ENCODE data around the gene NEK10.

The NEK10 gene

DNA sequence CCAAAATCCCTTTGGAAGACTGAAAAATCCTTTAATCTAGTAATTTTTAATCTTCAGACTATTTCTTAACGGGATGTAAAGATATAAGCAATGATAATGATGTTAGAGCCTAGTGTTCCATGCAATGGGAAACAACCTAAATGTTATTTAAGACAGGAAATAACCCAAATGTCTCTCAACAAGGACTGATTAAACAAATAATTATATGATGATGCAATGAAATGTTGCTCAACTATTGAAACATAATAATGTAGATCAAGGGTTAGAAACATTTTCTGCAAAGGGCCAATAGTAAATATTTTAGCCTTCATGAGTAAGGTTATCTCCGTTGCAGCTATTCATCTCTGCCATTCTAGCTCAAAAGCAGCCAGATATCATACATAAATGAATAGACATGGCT, 275.4 kb downstream of the NEK10 start:
- H2AFZ ChIP-seq (ENCODE audit: low read length), result no peak overlapping the region
- no peaks in the 10 kb centered on the region for H3K79me2 ChIP-seq (ENCODE audit: insufficient read depth, low read length)
- peaks cover 21% of the 10 kb centered on the region for H3K27me3 ChIP-seq (ENCODE audit: insufficient read depth, low read length, poor library complexity, severe bottlenecking)
- no peak overlapping the region for H3K9ac ChIP-seq (ENCODE audit: low read depth, low read length, poor library complexity, severe bottlenecking)
- H3K36me3 ChIP-seq (ENCODE audit: insufficient read depth, low read length), result no peaks in the 10 kb centered on the region
- H4K20me1 ChIP-seq (ENCODE audit: insufficient read depth, low read length, poor library complexity, severe bottlenecking), result no peaks in the 10 kb centered on the region
- H3K4me2 ChIP-seq (ENCODE audit: low read depth, low read length, poor library complexity, severe bottlenecking), result no peak overlapping the region
- peaks cover 9% of the 10 kb centered on the region for H3K4me1 ChIP-seq (ENCODE audit: insufficient read depth, low read length, poor library complexity, severe bottlenecking)
- TF ChIP-seq, protein P1, sequence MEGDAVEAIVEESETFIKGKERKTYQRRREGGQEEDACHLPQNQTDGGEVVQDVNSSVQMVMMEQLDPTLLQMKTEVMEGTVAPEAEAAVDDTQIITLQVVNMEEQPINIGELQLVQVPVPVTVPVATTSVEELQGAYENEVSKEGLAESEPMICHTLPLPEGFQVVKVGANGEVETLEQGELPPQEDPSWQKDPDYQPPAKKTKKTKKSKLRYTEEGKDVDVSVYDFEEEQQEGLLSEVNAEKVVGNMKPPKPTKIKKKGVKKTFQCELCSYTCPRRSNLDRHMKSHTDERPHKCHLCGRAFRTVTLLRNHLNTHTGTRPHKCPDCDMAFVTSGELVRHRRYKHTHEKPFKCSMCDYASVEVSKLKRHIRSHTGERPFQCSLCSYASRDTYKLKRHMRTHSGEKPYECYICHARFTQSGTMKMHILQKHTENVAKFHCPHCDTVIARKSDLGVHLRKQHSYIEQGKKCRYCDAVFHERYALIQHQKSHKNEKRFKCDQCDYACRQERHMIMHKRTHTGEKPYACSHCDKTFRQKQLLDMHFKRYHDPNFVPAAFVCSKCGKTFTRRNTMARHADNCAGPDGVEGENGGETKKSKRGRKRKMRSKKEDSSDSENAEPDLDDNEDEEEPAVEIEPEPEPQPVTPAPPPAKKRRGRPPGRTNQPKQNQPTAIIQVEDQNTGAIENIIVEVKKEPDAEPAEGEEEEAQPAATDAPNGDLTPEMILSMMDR (conservative IDR thresholded peaks at IDR 0.05; ENCODE audit: low read length), result no peak
- TF ChIP-seq EZH2phosphoT487 (IDR thresholded peaks at IDR 0.05; ENCODE audit: borderline replicate concordance), result no peak
- H3F3A ChIP-seq (ENCODE audit: low read depth), result no peaks in the 10 kb centered on the region
- no peaks in the 10 kb centered on the region for H3K9me3 ChIP-seq (ENCODE audit: insufficient read depth, low read depth, low read length)
- H3K9me2 ChIP-seq (replicated peaks; ENCODE audit: low read depth, low read length), result no peaks in the 10 kb centered on the region
- H3K4me3 ChIP-seq (ENCODE audit: low read length, poor library complexity, severe bottlenecking), result no peak overlapping the region

DNA sequence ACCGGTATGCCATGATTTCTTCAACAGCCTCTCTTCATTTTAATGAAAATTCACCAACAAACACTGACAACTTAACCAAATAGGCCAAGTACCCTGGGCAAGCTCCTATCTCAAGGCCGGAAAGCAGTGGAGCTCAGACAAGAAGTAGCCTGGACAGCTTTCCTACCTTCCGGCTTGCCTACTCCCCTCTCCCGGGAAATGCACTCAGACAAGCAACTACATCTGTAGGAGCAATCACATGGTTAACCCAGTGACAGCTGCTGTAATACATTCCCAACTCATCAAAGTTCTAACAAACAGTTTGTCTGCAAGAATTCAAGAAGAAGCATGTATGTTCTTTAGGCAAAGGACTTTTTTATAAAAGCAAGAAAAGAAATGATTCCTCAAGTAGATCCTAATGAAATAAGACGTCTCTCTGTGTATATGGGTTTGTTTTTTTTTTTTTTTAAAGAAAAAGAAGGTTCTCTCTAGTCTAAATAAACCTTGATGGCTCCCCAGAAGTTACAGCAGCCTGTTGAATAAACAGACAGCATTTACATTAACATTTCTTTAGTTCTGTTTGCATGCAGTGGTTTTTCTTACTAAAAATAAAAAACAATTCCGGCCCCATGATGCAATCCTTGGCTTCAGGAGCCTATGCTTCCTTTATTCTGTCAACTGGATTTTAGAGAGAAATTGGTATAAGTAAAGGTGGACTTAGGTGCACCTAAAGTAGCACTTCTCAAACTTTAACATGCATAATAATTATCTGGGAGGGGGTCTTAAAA, 278.7 kb downstream of the NEK10 start:
- Histone ChIP-seq H3K9me2 (replicated peaks; ENCODE audit: low read depth, low read length) (no peaks in the 10 kb centered on the region), H3K36me3 (ENCODE audit: insufficient read depth, low read length) (no peaks in the 10 kb centered on the region), H3F3A (ENCODE audit: low read depth) (no peaks in the 10 kb centered on the region), H2AFZ (ENCODE audit: low read length) (no peak overlapping the region), H3K4me3 (ENCODE audit: low read length, poor library complexity, severe bottlenecking) (no peak overlapping the region), H3K9me3 (ENCODE audit: insufficient read depth, low read depth, low read length) (no peaks in the 10 kb centered on the region), H4K20me1 (ENCODE audit: insufficient read depth, low read length, poor library complexity, severe bottlenecking) (no peaks in the 10 kb centered on the region), H3K4me2 (ENCODE audit: low read depth, low read length, poor library complexity, severe bottlenecking) (no peak overlapping the region), H3K27me3 (ENCODE audit: insufficient read depth, low read length, poor library complexity, severe bottlenecking) (peaks cover 6% of the 10 kb centered on the region), H3K79me2 (ENCODE audit: insufficient read depth, low read length) (no peaks in the 10 kb centered on the region), H3K4me1 (ENCODE audit: insufficient read depth, low read length, poor library complexity, severe bottlenecking) (peaks cover 9% of the 10 kb centered on the region), H3K9ac (ENCODE audit: low read depth, low read length, poor library complexity, severe bottlenecking) (no peak overlapping the region)
- TF ChIP-seq, protein P1 (conservative IDR thresholded peaks at IDR 0.05; ENCODE audit: low read length), result no peak
- TF ChIP-seq EZH2phosphoT487 (IDR thresholded peaks at IDR 0.05; ENCODE audit: borderline replicate concordance), result no peak

DNA sequence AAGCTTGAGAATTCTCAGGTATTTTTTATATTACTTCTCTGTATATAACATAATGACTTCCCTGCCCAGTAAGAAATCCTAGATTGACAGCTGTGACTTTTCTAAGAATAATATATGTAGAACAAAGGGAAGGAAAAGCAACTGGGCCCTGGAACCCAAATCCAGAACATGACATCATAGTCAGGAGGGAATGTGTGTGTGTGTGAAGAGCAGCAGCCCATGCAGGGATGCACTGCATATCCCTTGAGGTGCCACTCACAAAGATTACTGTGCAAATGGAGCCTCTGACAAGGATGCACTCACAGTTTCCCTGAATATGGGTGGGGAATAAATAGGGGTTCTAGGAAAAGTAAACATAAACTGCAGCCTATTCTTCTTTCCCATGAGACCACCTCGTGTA, 279.5 kb downstream of the NEK10 start:
- H3K4me3 ChIP-seq (ENCODE audit: low read length, poor library complexity, severe bottlenecking), result no peak overlapping the region
- H4K20me1 ChIP-seq (ENCODE audit: insufficient read depth, low read length, poor library complexity, severe bottlenecking), result no peaks in the 10 kb centered on the region
- H3K9ac ChIP-seq (ENCODE audit: low read depth, low read length, poor library complexity, severe bottlenecking), result no peak overlapping the region
- no peaks in the 10 kb centered on the region for H3K36me3 ChIP-seq (ENCODE audit: insufficient read depth, low read length)
- H3K27me3 ChIP-seq (ENCODE audit: insufficient read depth, low read length, poor library complexity, severe bottlenecking), result peaks cover 6% of the 10 kb centered on the region
- H3K79me2 ChIP-seq (ENCODE audit: insufficient read depth, low read length), result no peaks in the 10 kb centered on the region
- no peaks in the 10 kb centered on the region for H3K9me3 ChIP-seq (ENCODE audit: insufficient read depth, low read depth, low read length)
- no peaks in the 10 kb centered on the region for H3F3A ChIP-seq (ENCODE audit: low read depth)
- H3K4me1 ChIP-seq (ENCODE audit: insufficient read depth, low read length, poor library complexity, severe bottlenecking), result peaks cover 2% of the 10 kb centered on the region
- H3K4me2 ChIP-seq (ENCODE audit: low read depth, low read length, poor library complexity, severe bottlenecking), result no peak overlapping the region
- no peaks in the 10 kb centered on the region for H3K9me2 ChIP-seq (replicated peaks; ENCODE audit: low read depth, low read length)
- TF ChIP-seq, protein P1 (conservative IDR thresholded peaks at IDR 0.05; ENCODE audit: low read length), result no peak
- TF ChIP-seq EZH2phosphoT487 (IDR thresholded peaks at IDR 0.05; ENCODE audit: borderline replicate concordance), result no peak
- H2AFZ ChIP-seq (ENCODE audit: low read length), result no peak overlapping the region

All from Loucy (cell line).